ENCODE measurements around the gene SAMD14. TPM values are rescaled to one million over a fixed set of nuclear protein-coding genes. Genes with fewer than 3 reads are reported as not detected.

The SAMD14 gene
- total RNA-seq, 2 experiments from 2014 or later, result 0.47 to 1.3 TPM

DNA sequence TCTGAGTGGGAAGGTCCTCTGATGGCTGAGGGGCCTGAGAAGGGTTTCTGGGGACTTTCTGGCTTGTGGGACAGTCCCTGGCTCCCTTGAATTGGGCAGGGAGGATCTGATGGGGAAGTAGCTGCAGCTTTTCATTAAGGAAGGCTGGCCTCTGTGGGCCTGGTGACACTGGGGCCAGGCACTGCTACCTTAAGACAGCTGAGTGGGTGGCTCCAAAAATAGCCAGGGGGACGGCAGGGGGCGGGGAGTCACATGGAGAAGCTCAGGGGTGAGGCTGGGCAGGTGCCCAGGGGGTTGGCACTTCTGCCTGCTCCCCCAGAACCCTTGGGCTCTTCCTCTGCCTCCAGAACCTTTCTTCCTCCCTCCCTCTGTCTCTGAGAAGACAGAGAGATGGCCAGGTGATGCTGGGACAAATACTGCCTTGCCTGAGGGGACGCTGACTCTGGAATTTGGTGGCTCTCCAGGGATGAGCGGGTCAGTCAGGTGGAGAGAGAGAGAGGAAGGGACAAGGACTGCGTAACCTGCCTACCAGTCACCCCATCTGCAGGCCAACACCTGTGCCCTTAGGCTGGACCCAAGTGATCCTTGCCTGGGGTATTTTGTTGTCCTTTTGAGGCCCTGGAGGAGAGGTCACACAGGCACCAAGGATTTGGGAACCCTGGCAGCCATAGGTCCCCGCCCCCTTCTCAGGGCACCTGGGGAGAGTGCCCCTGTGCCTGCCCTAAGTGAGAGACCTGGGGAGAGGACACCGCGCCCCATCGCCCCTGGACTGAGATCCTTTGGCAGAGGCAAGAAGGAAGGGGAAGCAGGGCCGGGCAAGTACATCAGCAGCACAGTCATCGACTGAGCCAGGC is 34.1 kb upstream of the SAMD14 start:
- Mint-ChIP-seq H3K9me3 (no peaks in the 10 kb centered on the region), H3K36me3 (ENCODE audit: low read depth) (no peaks in the 10 kb centered on the region), H3K27me3 (peaks cover 3% of the 10 kb centered on the region), H3K4me1 (ENCODE audit: low read depth) (peaks cover 39% of the 10 kb centered on the region), H3K27ac (peak overlapping the region; percentile 97), H3K4me3 (peak overlapping the region; percentile 1)
- peak; percentile 3 for ATAC-seq
- POLR2A ChIA-PET, result interaction anchor here (1.1 to 1.8 kb wide), 2 partner anchors 11 to 14 kb away, joined by 3 to 5 read pairs; partner anchors contain the start of gene PPP1R9B
- DNase-seq, result peak; percentile 68
- CTCF ChIA-PET, result interaction anchor here (0.7 to 1.9 kb wide), 10 partner anchors 8 to 148 kb away, joined by 3 to 7 read pairs (median 4); partner anchors contain the start of genes COL1A1 and PPP1R9B
- intact Hi-C loops (cut with micrococcal nuclease), result loop anchor here (10.0 kb wide), 1 partner anchor 49 kb away; no protein-coding TSS in a partner anchor
- TF ChIP-seq, protein P1, sequence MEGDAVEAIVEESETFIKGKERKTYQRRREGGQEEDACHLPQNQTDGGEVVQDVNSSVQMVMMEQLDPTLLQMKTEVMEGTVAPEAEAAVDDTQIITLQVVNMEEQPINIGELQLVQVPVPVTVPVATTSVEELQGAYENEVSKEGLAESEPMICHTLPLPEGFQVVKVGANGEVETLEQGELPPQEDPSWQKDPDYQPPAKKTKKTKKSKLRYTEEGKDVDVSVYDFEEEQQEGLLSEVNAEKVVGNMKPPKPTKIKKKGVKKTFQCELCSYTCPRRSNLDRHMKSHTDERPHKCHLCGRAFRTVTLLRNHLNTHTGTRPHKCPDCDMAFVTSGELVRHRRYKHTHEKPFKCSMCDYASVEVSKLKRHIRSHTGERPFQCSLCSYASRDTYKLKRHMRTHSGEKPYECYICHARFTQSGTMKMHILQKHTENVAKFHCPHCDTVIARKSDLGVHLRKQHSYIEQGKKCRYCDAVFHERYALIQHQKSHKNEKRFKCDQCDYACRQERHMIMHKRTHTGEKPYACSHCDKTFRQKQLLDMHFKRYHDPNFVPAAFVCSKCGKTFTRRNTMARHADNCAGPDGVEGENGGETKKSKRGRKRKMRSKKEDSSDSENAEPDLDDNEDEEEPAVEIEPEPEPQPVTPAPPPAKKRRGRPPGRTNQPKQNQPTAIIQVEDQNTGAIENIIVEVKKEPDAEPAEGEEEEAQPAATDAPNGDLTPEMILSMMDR (IDR thresholded peaks at IDR 0.05), result no peak

DNA sequence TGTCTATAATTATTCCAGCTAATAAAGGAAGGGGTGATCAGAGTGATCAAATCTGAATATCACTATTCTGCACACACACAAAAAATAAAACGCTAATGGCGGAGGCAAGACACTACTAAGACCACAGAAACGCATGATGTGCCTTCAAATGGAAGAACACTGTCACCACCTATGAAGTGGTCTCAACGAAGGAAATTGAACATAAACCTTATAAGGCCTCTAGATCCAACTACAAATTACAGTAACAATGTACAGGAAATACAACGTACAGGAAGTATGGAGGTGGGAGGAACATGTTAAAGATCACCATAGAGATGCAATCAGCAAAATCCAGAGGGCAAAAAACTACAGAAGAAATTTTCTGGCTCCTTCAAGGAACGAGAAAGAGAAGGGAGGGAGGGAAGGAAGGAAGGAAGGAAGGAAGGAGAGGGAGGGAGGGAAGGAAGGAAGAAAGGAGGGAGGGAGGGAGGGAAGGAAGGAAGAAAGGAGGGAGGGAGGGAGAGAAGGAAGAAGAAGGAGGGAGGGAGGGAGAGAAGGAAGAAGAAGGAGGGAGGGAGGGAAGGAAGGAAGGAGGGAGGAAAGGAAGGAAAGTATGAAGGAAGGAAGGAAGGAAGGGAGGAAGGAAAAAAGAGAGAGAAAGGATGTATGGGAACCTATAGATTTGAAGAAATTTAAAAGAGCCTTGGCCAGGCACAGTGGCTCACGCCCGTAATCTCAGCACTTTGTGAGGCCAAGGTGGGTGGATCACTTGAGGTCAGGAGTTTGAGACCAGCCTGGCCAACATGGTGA is 32.7 kb upstream of the SAMD14 start:
- DNase-seq (peak; percentile 47), ATAC-seq (no peak)
- ChIA-PET POLR2A (interaction anchor here (0.8 to 2.8 kb wide), 10 partner anchors 12 to 183 kb away, joined by 3 to 64 read pairs (median 5); partner anchors contain the start of genes PPP1R9B and XYLT2), CTCF (interaction anchor here (0.8 to 2.8 kb wide), 27 partner anchors 7 to 235 kb away, joined by 3 to 102 read pairs (median 5); partner anchors contain the start of genes COL1A1, LRRC59, PDK2 and PPP1R9B)
- TF ChIP-seq, protein P1 (IDR thresholded peaks at IDR 0.05), result no peak
- H3K4me3 Mint-ChIP-seq, result no peak overlapping the region
- no peaks in the 10 kb centered on the region for H3K36me3 Mint-ChIP-seq (ENCODE audit: low read depth)
- no peaks in the 10 kb centered on the region for H3K9me3 Mint-ChIP-seq
- peak overlapping the region; percentile 97 for H3K27ac Mint-ChIP-seq
- intact Hi-C loops (cut with micrococcal nuclease), result loop anchor here (10.0 kb wide), 1 partner anchor 48 kb away; no protein-coding TSS in a partner anchor
- H3K4me1 Mint-ChIP-seq (ENCODE audit: low read depth), result peaks cover 44% of the 10 kb centered on the region
- no peaks in the 10 kb centered on the region for H3K27me3 Mint-ChIP-seq

DNA sequence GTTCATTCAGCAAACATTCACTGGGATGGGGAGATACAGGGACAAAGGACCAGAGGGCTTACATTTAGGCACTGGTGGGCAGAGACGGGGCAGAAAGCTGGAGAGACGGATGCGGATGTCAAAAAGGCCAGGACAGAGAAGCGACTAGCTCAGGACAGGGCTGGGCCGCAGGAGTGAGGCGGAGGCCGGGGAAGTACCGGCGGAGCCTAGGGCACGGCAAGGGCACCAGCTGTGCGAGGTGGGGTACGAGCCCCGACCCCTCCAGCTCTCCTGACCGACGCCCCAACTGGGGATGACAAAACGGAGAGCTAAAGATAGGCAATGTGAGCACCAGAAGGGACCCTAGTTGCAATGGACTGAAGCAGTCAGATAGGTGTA is 31.9 kb upstream of the SAMD14 start:
- H3K27me3 Mint-ChIP-seq, result no peaks in the 10 kb centered on the region
- peak overlapping the region; percentile 65 for H3K4me3 Mint-ChIP-seq
- ATAC-seq (no peak), DNase-seq (no peak)
- ChIA-PET POLR2A (interaction anchor here (0.8 to 2.8 kb wide), 10 partner anchors 12 to 184 kb away, joined by 3 to 64 read pairs (median 5); partner anchors contain the start of genes PPP1R9B and XYLT2), CTCF (interaction anchor here (0.8 to 2.8 kb wide), 24 partner anchors 8 to 235 kb away, joined by 3 to 102 read pairs (median 5); partner anchors contain the start of genes COL1A1, LRRC59, PDK2 and PPP1R9B)
- H3K27ac Mint-ChIP-seq, result peak overlapping the region; percentile 97
- peaks cover 44% of the 10 kb centered on the region for H3K4me1 Mint-ChIP-seq (ENCODE audit: low read depth)
- TF ChIP-seq, protein P1 (IDR thresholded peaks at IDR 0.05), result no peak
- no peaks in the 10 kb centered on the region for H3K36me3 Mint-ChIP-seq (ENCODE audit: low read depth)
- intact Hi-C loops (cut with micrococcal nuclease), result loop anchor here (10.0 kb wide), 1 partner anchor 47 kb away; no protein-coding TSS in a partner anchor
- H3K9me3 Mint-ChIP-seq, result no peaks in the 10 kb centered on the region

DNA sequence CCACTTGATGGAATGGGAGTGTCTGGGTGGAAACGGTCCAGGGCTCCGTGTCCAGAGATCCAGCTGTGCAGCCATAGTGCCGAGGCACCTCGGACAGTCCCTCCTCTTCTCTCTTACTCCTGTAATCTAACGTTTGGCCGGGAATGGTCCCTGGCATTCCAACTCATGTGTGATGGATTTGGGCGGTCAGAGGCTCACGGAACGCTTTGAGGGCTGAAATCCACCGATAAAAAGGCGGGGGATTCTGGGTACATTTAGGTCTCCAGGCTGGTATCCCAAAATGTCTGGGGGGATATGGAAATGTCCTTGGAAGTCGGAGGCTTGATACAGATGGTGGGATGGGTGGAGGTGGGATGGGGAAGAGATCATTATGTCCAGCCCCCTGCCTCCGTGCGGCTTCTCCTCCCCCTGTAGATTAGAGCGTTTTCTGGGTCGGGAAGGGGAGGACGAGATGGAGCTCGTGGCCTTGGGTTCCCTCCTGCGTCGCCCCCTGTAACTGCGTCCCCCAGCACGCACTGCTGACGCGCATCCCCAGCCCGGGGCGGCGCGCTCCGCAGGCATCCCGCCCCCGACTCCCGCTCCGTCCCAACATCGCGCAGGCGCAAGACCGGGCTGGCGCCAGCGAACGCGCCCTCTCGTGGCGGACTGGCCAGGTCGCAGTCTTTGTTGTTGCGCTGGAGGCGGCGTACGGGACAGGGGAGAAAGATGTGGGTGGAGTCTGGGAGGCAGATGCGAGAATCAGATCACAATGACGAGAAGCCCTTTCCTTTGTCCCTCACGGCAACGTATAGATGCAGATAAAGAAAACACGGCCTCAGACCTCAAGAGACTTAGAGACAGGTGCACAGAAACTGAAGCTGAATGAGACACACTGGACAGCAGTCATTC is 31.3 kb upstream of the SAMD14 start:
- TF ChIP-seq, protein P1 (IDR thresholded peaks at IDR 0.05), result peak; percentile 84
- DNase-seq, result peak; percentile 96
- no peaks in the 10 kb centered on the region for H3K27me3 Mint-ChIP-seq
- H3K36me3 Mint-ChIP-seq (ENCODE audit: low read depth), result no peaks in the 10 kb centered on the region
- ATAC-seq, result peak; percentile 92
- intact Hi-C loops (cut with micrococcal nuclease), result loop anchor here (10.0 kb wide), 1 partner anchor 46 kb away; no protein-coding TSS in a partner anchor
- peak overlapping the region; percentile 65 for H3K4me3 Mint-ChIP-seq
- peaks cover 44% of the 10 kb centered on the region for H3K4me1 Mint-ChIP-seq (ENCODE audit: low read depth)
- ChIA-PET CTCF (interaction anchor here (0.8 to 2.8 kb wide), 27 partner anchors 9 to 236 kb away, joined by 3 to 102 read pairs (median 5); partner anchors contain the start of genes COL1A1, LRRC59, PDK2 and PPP1R9B), POLR2A (interaction anchor here (0.8 to 2.8 kb wide), 12 partner anchors 12 to 185 kb away, joined by 3 to 64 read pairs (median 4); partner anchors contain the start of genes PPP1R9B and XYLT2)
- H3K27ac Mint-ChIP-seq, result peak overlapping the region; percentile 97
- H3K9me3 Mint-ChIP-seq, result no peaks in the 10 kb centered on the region

All from activated CD8-positive, alpha-beta T cell treated with anti-CD3 and anti-CD28 coated beads for 36 hours (primary cell).